ENCODE measurements around the gene MMP13.

DNA sequence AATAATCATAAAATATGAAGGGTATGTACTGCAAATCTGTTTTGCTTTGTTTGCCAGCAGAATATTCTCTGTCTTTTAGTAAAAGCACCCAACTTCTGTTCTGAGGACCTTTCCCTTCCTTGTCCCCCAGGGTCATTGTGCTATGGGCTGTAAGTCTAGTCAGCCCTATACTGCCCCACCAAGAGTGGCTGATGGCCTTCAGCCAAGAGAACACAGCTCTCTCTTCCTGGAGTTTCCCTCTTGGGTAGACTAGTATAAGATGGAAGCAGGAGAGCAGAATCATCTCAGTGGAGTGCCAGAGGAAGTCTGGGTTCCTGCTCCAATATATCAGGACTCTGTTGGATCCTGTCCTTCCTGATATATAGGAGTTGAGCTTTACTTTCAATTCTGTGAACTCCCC is 29.0 kb downstream of the MMP13 start:
- no peak for TF ChIP-seq GATA2 (IDR thresholded peaks at IDR 0.05; ENCODE audit: low read depth, low read length)
- TF ChIP-seq GATA3 (IDR thresholded peaks at IDR 0.05; ENCODE audit: low read depth, low read length), result no peak

All from SH-SY5Y (cell line).